Vagina (tissue), 2 donors: ENCODE data around the gene SEC23IP.

ENCODE experiments used
- CTCF ChIP-seq, 3 experiments: fragments of 450-650 bp in 2 of 3; fragments of 200-600 bp in 1 of 3; sonication (generic) in 1 of 3; IDR thresholded peaks; one replicate each; pipeline ENCODE4 v1.5.1; 2017 to 2019; ENCODE audit warnings: antibody characterized with exemption in 3 of 3, mild to moderate bottlenecking in 2 of 3, moderate library complexity in 2 of 3
- POLR2A ChIP-seq, 2 donors: fragments of 450-650 bp; IDR thresholded peaks; one replicate each; pipeline ENCODE4 v1.6.1; 2017; ENCODE audit warnings: antibody characterized with exemption in 2 of 2, mild to moderate bottlenecking in 2 of 2, moderate library complexity in 2 of 2
- POLR2AphosphoS5 ChIP-seq, 2 donors: sonication (generic); formaldehyde crosslinking; IDR thresholded peaks; one replicate each; pipeline ENCODE4 v1.9.0; 2017; ENCODE audit warnings: antibody characterized with exemption in 2 of 2, mild to moderate bottlenecking in 2 of 2, low read depth in 1 of 2; ENCODE audit not compliant: insufficient read depth in 1 of 2

DNA sequence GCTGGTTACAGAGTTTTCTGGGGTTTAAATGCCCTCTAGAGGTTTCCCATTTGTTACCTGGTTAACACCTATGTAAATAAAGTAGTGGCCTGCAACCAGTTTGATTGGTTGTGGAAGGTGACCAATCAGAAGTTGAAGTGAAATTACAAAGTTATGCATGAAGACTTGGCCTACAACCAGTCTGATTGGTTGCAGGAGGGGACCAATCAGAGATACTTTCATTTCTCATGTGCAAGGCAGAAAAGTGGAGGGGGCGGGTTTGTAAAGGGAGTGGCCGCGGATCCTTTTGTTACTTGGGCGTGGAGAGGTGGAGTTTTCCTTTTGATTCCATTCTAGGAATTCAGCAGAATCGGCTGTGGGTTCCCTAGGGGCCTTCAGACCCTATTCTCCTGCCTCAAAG lies 80.8 kb downstream of the SEC23IP start:
- TF ChIP-seq CTCF (IDR thresholded peaks at IDR 0.05) (no peak), POLR2AphosphoS5 (IDR thresholded peaks at IDR 0.05; ENCODE audit: insufficient read depth in 1 of 2, low read depth in 1 of 2) (no peak), POLR2A (IDR thresholded peaks at IDR 0.05) (no peak)
